Panc1 (cell line): ENCODE results near the gene SEC22A. TPM values are rescaled to one million over a fixed set of nuclear protein-coding genes. Genes with fewer than 3 reads are reported as not detected.

Source experiments
- ATAC-seq: fragments of 200-7000 bp; cut with Tn5 transposase; 2 replicates; pipeline ENCODE4 v1.9.1; 2020; ENCODE audit warnings: mild to moderate bottlenecking, moderate library complexity
- BruUV-seq: library from RNA; stranded (reverse); fragments of 400-500 nt; replicated peaks from 2 replicates; lab custom pipeline; 2021; lab: Mats Ljungman, UMichigan
- CTCF ChIA-PET: fragments of 300-600 bp; sonication (Branson Sonifier 250); formaldehyde crosslinking; loops from one replicate; lab custom pipeline; 2022; ENCODE audit warnings: antibody characterized with exemption; lab: Charles Lee
- POLR2A ChIA-PET: fragments of 300-600 bp; sonication (Branson Sonifier 250); formaldehyde crosslinking; loops from one replicate; lab custom pipeline; 2022; ENCODE audit warnings: antibody characterized with exemption; lab: Charles Lee
- DNase-seq: peaks from one replicate; pipeline ENCODE4 v3.0.0-alpha.2; 2010; ENCODE audit warnings: low read depth, low spot score
- H3K27ac ChIP-seq: 2 replicates; pipeline ENCODE4 v1.5.1; 2011; ENCODE audit warnings: mild to moderate bottlenecking, low read length, inconsistent platforms
- H3K27me3 ChIP-seq: fragments of 200-500 bp; sonication (Bioruptor generic); 2 replicates; pipeline ENCODE4 v1.6.0; 2014; ENCODE audit warnings: low read length, inconsistent platforms; ENCODE audit not compliant: control insufficient read depth, insufficient read depth
- H3K36me3 ChIP-seq: fragments of 200-500 bp; sonication (Bioruptor generic); 2 replicates; pipeline ENCODE4 v1.5.1; 2014; ENCODE audit warnings: inconsistent platforms, mild to moderate bottlenecking, low read length, moderate library complexity; ENCODE audit not compliant: control insufficient read depth, insufficient read depth
- H3K4me1 ChIP-seq: 2 replicates; pipeline ENCODE4 v1.5.1; 2011; ENCODE audit warnings: inconsistent platforms, mild to moderate bottlenecking, low read length, moderate library complexity; ENCODE audit not compliant: control insufficient read depth, insufficient read depth
- H3K4me3 ChIP-seq, 2 experiments: 2 replicates each; pipeline ENCODE4 v1.5.1; 2011 to 2012; ENCODE audit warnings: low read depth in 2 of 2, low read length in 2 of 2, mild to moderate bottlenecking in 2 of 2, inconsistent platforms in 1 of 2, moderate library complexity in 1 of 2
- H3K9me3 ChIP-seq: fragments of 200-500 bp; sonication (Bioruptor generic); 2 replicates; pipeline ENCODE4 v1.5.1; 2014; ENCODE audit warnings: low read depth, mild to moderate bottlenecking, inconsistent platforms, low read length, moderate library complexity; ENCODE audit not compliant: control insufficient read depth, insufficient read depth
- CTCF ChIP-seq: fragments of 450-650 bp; IDR thresholded peaks from 2 replicates; pipeline ENCODE4 v1.5.1; 2017; ENCODE audit warnings: mild to moderate bottlenecking
- POLR2AphosphoS5 ChIP-seq: IDR thresholded peaks from 2 replicates; pipeline ENCODE4 v1.6.1; 2012; ENCODE audit warnings: mild to moderate bottlenecking, low read depth, low read length, moderate library complexity
- REST ChIP-seq, 2 experiments: IDR thresholded peaks; 2 replicates each; pipeline ENCODE4 v1.6.1; 2011 to 2012; ENCODE audit warnings: low read depth in 2 of 2, control low read depth in 1 of 2, low read length in 1 of 2, mild to moderate bottlenecking in 1 of 2, moderate library complexity in 1 of 2; ENCODE audit not compliant: insufficient read depth in 1 of 2
- SIN3A ChIP-seq: IDR thresholded peaks from 2 replicates; pipeline ENCODE4 v1.6.1; 2012; ENCODE audit warnings: low read depth, mild to moderate bottlenecking, low read length, moderate library complexity, borderline replicate concordance; ENCODE audit not compliant: insufficient read depth
- TCF7L2 ChIP-seq: IDR thresholded peaks from 2 replicates; pipeline ENCODE4 v1.6.1; 2011; ENCODE audit warnings: mild to moderate bottlenecking, low read depth, low read length, inconsistent platforms
- in situ Hi-C: cut with HindIII; loops from 2 replicates; pipeline ENCODE4 v1.10.0; 2016; ENCODE audit warnings: low sequenced_read_pairs, low pct_unique_long_range_greater_than_20kb
- intact Hi-C: fragments of 100-400 bp; cut with micrococcal nuclease; formaldehyde crosslinking; loops from one replicate; pipeline ENCODE4 v1.10.0; 2022; ENCODE audit not compliant: unreplicated experiment
- total RNA-seq: library from RNA; stranded (reverse); gene quantifications from one replicate; pipeline ENCODE4 v1.2.1, GENCODE V29; 2021; ENCODE audit not compliant: unreplicated experiment

The SEC22A gene
- total RNA-seq, 1 experiment from 2014 or later, result 22.7 TPM

- in situ Hi-C loops, result no loop called here
- ChIA-PET CTCF (no interaction called here), POLR2A (no interaction called here)
- BruUV-seq, result no TSS peak
- TF ChIP-seq TCF7L2 (no peak), POLR2AphosphoS5 (no peak), CTCF (no peak), SIN3A (no peak), REST (IDR thresholded peaks at IDR 0.05; ENCODE audit: insufficient read depth in 1 of 2, low read depth in 2 of 2, low read length in 1 of 2) (no peak)
- Histone ChIP-seq H3K9me3 (no peaks in the 10 kb centered on the region), H3K4me3 (no peak overlapping the region), H3K36me3 (no peaks in the 10 kb centered on the region), H3K4me1 (no peaks in the 10 kb centered on the region), H3K27ac (no peak overlapping the region), H3K27me3 (no peaks in the 10 kb centered on the region)
- DNase-seq, result no peak
- ATAC-seq, result no peak
- intact Hi-C loops, result no loop called here
Observed at GRCh38 chr3:123168122-123168521, 33.6 kb upstream of the SEC22A start.

GRCh38 chr3:123168605-123169004 is 33.1 kb upstream of the SEC22A start:
- Histone ChIP-seq H3K9me3 (no peaks in the 10 kb centered on the region), H3K36me3 (no peaks in the 10 kb centered on the region), H3K4me3 (no peak overlapping the region), H3K27me3 (no peaks in the 10 kb centered on the region), H3K27ac (no peak overlapping the region), H3K4me1 (no peaks in the 10 kb centered on the region)
- intact Hi-C loops (no loop called here), in situ Hi-C loops (no loop called here)
- CTCF ChIA-PET, result no interaction called here
- POLR2A ChIA-PET, result no interaction called here
- ATAC-seq, result no peak
- no peak for TF ChIP-seq CTCF
- TF ChIP-seq SIN3A, result no peak
- TF ChIP-seq REST (IDR thresholded peaks at IDR 0.05; ENCODE audit: insufficient read depth in 1 of 2, low read depth in 2 of 2, low read length in 1 of 2), result no peak
- no peak for TF ChIP-seq TCF7L2
- no peak for TF ChIP-seq POLR2AphosphoS5
- DNase-seq, result no peak
- no TSS peak for BruUV-seq
